Measurements from ENCODE around the gene UBB. TPM values are rescaled to one million over a fixed set of nuclear protein-coding genes. Genes with fewer than 3 reads are reported as not detected.

The UBB gene
- total RNA-seq, 2 experiments from 2014 or later: 1,415 to 1,539 TPM

DNA sequence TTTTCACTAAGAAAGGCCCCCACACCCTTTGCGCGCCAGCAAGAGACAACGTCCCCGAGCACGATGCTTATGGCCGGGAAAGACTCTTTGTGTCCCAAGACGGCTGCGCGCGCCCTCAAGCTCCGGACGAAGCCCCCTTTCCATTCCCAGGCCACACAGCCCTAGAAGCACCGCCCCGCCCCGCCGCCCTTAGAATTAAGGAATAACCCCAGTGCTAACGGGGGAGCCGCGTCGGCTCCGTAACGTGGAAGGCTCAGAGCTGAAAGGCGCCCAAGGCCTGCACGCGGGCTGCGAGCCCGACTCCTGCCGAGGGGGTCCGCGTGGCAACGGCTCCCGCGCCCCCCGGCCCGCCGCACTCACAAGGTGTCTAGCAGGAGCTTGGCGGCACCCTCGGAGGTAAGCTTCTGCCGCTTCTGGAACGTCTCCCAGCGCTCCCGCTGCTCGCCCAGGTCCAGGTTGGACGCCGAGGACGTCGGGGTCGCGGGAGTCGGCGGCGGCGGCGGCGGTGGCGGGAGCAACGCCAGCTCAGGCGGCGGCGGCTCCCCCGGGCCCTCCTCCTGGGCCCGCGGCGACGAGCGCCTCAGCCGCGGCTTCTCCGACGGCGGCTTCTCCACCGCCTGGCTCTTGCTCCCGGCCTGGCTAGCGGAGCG is 28.1 kb upstream of the UBB start:
- Mint-ChIP-seq H3K4me3 (peak overlapping the region; percentile 89), H3K4me1 (peaks cover 23% of the 10 kb centered on the region), H3K9me3 (no peaks in the 10 kb centered on the region), H3K27me3 (no peaks in the 10 kb centered on the region), H3K36me3 (ENCODE audit: low read depth) (peaks cover 4% of the 10 kb centered on the region), H3K27ac (peak overlapping the region; percentile 87)
- peak; percentile 24 for DNase-seq
- ChIA-PET POLR2A (no interaction called here), CTCF (interaction anchor here (0.5 to 3.6 kb wide), 7 partner anchors 9 to 127 kb away, joined by 3 to 27 read pairs (median 3); no protein-coding TSS in a partner anchor)

DNA sequence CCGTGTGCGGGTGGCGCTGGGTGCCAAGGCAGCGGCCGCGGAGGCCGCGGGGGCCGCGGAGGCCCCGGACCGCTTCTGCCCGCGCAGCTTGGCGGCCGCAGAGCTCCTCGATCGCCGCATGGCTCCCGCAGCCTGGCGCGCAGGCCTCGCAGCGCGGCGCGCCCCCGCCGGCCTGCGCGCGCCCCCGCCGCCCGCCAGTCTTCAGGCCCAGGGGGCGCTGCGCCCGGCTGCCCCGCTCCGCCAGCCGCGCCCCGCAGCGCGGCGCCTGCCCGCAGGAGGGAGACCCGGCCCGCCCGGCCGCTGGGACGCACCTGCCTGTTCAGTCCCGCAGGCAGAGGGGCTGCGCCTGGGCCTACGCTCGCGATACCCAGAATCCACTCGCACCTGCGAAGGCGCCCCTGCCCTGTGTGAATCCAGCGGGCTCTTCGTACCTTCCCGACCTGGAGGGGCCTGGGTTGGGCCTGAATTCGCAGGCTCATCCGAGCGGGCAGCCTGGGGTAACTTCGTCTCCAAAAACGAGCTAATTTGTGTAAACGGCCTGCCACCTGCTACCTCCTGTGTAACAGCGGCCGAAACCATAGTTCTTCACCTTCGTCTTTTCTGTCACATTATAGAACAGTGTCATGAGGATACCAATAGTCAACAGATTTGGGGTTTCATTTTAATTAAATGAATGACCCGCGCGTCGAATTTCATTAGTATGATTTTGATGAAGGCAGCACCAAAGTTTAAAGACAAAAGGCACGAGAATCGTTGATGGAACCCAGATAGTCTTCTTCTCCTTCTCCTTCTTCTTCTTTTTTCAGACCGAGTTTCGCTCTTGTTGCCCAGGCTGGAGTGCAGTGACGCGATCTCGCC is 27.3 kb upstream of the UBB start, which contains the start of gene CENPV:
Gene CENPV, minus strand, starts transcription at position 153 of the 858 bp plus-strand sequence. Its CDS starts 33 bp downstream, at position 120.
- H3K27ac Mint-ChIP-seq: peak within 1 kb of the TSS; percentile 87
- DNase-seq: peak; percentile 59
- no peaks in the 10 kb centered on the region for H3K9me3 Mint-ChIP-seq
- peaks cover 5% of the 10 kb centered on the region for H3K27me3 Mint-ChIP-seq
- peaks cover 4% of the 10 kb centered on the region for H3K36me3 Mint-ChIP-seq (ENCODE audit: low read depth)
- POLR2A ChIA-PET: no interaction called here
- CTCF ChIA-PET: interaction anchor here (0.5 to 3.6 kb wide), 5 partner anchors 9 to 66 kb away, joined by 3 to 27 read pairs (median 4); no protein-coding TSS in a partner anchor
- peaks cover 23% of the 10 kb centered on the region for H3K4me1 Mint-ChIP-seq
- peak within 1 kb of the TSS; percentile 89 for H3K4me3 Mint-ChIP-seq

DNA sequence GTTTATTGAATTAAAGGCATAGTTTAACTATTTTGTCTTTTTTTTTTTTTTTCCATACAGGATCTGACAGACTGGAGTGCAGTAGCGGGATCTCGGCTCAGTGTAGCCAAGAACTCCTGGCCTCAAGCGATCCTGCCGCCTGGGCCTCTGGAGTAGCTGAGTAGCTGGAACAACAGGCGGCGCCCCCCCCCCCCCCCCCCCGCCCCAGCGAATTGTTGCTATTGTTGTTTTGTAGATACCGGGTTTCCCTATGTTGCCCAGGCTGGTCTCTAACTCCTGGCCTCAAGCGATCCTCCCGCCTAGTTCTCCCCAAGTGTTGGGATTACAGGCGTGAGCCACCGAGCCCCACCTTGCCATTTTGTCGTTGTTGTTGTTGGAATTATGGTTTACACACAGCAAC is 26.3 kb upstream of the UBB start:
- Mint-ChIP-seq H3K4me3 (peak overlapping the region; percentile 73), H3K36me3 (ENCODE audit: low read depth) (no peaks in the 10 kb centered on the region), H3K27ac (peak overlapping the region; percentile 25), H3K9me3 (no peaks in the 10 kb centered on the region), H3K27me3 (peaks cover 5% of the 10 kb centered on the region), H3K4me1 (peaks cover 23% of the 10 kb centered on the region)
- ChIA-PET POLR2A (no interaction called here), CTCF (no interaction called here)
- no peak for DNase-seq

DNA sequence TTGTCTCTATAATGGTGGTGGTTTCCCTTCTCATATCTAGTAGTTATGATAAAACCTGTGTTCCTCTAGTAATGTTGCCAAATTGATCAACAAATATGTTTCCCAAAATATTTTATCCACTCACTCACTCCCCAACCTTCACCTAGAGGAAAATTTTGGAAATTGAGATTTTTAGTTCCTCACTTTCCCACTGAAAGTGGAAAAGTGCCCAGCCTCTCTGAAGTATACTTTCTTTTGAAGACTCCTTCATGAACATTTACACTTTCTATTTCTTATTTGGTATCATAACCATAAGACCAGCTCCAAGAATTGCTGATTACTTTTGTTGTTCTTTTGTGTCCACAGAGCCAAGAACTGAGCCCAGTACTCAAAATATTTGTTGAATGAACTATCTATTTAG is 22.5 kb upstream of the UBB start:
- DNase-seq: no peak
- no peaks in the 10 kb centered on the region for H3K9me3 Mint-ChIP-seq
- peaks cover 5% of the 10 kb centered on the region for H3K4me1 Mint-ChIP-seq
- no peak overlapping the region for H3K4me3 Mint-ChIP-seq
- no peaks in the 10 kb centered on the region for H3K36me3 Mint-ChIP-seq (ENCODE audit: low read depth)
- ChIA-PET POLR2A (interaction anchor here (0.6 kb wide), 1 partner anchor 21 kb away, joined by 4 read pairs; no protein-coding TSS in a partner anchor), CTCF (no interaction called here)
- H3K27me3 Mint-ChIP-seq: peaks cover 5% of the 10 kb centered on the region
- no peak overlapping the region for H3K27ac Mint-ChIP-seq

DNA sequence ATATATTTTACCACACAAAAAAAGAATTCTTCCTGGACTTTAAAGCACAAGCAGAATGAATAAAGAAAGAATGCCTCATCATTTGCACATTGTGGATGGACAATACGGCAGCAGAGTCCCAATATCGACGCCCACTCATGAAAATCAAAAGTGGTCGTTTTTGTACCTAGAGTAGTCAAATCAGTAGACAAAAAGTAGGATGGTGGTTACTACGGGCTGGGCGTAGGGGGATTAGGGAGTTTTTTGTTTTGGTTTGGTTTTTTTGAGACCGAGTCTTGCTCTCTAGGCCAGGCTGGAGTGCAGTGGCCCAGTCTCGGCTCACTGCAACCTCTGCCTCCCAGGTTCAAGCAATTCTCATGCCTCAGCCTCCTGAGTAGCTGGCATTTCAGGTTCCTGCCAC is 19.0 kb upstream of the UBB start:
- no peak for DNase-seq
- ChIA-PET CTCF (interaction anchor here (1.8 kb wide), 1 partner anchor 18 kb away, joined by 6 read pairs; no protein-coding TSS in a partner anchor), POLR2A (no interaction called here)
- Mint-ChIP-seq H3K27me3 (peaks cover 5% of the 10 kb centered on the region), H3K36me3 (ENCODE audit: low read depth) (no peaks in the 10 kb centered on the region), H3K4me3 (no peak overlapping the region), H3K4me1 (peaks cover 4% of the 10 kb centered on the region), H3K27ac (no peak overlapping the region), H3K9me3 (no peaks in the 10 kb centered on the region)

DNA sequence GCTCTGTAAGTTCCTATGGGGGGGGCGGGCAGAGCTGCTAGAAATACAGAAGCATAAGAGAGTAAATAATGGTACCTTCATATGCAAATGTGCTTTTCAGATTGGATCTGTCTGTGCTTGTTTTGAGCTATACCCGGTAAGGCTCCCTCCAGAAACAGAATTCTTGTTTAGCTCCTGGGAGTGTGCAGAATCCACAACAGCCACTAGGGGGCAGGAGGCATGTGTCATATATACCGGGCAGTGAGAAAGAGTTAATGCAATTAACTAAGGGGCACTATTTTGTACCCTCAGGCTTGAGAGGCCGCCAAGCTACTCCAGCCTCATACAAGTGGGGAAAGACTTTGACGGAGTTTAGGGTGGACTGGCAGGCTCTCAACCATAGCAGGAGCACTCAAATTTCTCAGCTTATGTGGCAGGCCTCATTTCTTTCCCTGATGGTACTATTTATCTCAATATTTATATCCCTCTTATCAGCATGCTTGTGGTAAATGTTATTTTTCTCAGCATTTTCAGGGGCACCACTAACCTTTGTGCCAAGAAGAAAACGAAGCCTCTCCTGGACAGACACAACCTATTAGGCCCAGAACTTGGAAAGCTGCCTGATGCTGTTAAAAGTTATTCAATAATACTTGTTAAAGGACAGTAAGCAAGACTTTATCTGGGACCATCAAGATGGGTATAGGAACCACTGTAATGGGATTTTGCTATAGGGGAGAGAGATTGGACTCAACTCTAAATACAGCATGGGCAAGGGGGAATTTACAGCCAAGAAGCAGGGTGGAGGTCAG is 16.9 kb upstream of the UBB start:
- no peak overlapping the region for H3K4me3 Mint-ChIP-seq
- POLR2A ChIA-PET: no interaction called here
- H3K9me3 Mint-ChIP-seq: no peaks in the 10 kb centered on the region
- DNase-seq: peak; percentile 80
- no peaks in the 10 kb centered on the region for H3K36me3 Mint-ChIP-seq (ENCODE audit: low read depth)
- no peaks in the 10 kb centered on the region for H3K27me3 Mint-ChIP-seq
- H3K27ac Mint-ChIP-seq: no peak overlapping the region
- CTCF ChIA-PET: interaction anchor here (0.6 to 3.5 kb wide), 20 partner anchors 8 to 220 kb away, joined by 3 to 27 read pairs (median 4); partner anchors contain the start of genes CENPV, TRPV2 and UBB
- H3K4me1 Mint-ChIP-seq: peaks cover 4% of the 10 kb centered on the region

DNA sequence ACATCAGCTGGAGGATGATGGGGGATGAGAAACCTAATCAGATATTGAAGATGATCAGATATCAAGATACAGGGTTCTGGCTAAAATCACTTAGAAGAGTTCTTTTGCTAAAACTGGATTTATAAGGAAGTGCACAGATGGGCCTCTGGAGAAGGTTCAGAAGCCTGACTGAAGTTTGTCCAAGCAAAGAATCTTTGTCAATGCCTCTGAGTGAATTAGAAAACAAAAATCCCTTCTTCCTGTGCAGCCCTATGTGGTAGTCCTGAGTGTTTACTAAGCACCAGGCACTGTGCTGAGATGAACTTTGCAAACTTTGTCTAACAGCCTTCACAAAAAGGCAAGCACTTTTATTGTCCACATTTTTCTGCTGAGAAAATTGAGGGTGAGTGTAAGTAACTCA is 16.3 kb upstream of the UBB start:
- no peak overlapping the region for H3K27ac Mint-ChIP-seq
- DNase-seq: no peak
- H3K27me3 Mint-ChIP-seq: no peaks in the 10 kb centered on the region
- ChIA-PET CTCF (interaction anchor here (0.6 to 3.5 kb wide), 12 partner anchors 9 to 157 kb away, joined by 3 to 27 read pairs (median 6); partner anchors contain the start of genes CENPV, TRPV2 and UBB), POLR2A (no interaction called here)
- H3K4me1 Mint-ChIP-seq: peaks cover 4% of the 10 kb centered on the region
- no peak overlapping the region for H3K4me3 Mint-ChIP-seq
- no peaks in the 10 kb centered on the region for H3K36me3 Mint-ChIP-seq (ENCODE audit: low read depth)
- no peaks in the 10 kb centered on the region for H3K9me3 Mint-ChIP-seq

DNA sequence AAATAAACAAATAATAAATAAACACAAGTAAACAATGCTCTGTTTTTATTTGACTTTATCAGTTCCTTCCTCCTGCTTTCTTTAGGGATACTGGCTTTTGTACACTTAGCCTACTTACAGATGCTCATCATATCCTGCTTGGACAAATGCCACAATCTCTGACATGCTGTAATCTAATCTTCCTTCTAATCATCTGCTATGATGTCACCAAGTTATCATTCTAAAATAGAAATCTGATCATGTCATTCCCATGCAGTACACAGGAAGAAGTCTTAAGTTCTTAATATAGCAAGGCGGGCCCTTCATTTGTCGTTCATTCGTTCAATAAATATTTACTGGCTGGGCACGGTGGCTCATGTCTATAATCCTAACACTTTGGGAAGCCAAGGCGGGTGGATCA is 9.1 kb upstream of the UBB start:
- Mint-ChIP-seq H3K4me1 (no peaks in the 10 kb centered on the region), H3K4me3 (no peak overlapping the region), H3K27ac (no peak overlapping the region), H3K9me3 (no peaks in the 10 kb centered on the region), H3K36me3 (ENCODE audit: low read depth) (no peaks in the 10 kb centered on the region), H3K27me3 (no peaks in the 10 kb centered on the region)
- no peak for DNase-seq
- POLR2A ChIA-PET: no interaction called here
- CTCF ChIA-PET: no interaction called here

DNA sequence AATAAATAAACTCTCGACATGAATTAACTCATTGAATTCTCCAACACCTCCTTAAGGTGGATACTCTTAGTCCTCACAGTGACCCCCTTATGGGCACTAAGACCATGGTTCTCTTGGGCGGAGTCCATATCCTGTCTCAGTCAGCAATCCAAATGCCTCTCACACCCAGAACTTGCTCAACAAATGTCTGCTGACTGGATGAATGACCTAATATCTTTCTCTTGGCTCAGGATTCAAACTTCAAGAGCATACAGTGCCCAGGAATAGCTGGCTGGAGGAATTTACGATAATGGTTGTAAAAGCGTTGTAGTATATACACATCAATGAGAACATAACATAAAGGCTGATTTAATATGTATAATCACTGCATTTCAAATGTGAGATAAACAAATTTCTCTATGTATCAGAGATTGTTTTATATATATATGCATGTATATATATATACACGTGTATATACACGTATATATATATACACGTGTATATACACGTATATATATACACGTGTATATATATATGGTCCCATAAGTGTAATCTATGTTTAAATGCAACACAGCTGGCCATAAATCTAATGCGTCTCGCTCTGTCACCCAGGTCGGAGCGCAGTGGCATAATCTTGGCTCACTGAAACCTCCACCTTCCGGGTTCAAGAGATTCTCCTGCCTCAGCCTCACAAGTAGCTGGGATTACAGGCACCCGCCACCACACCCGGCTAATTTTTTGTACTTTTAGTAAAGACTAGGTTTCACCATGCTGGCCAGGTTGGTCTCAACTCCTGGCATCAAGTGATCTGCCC is 6.5 kb upstream of the UBB start:
- H3K9me3 Mint-ChIP-seq: no peaks in the 10 kb centered on the region
- POLR2A ChIA-PET: no interaction called here
- no peak for DNase-seq

DNA sequence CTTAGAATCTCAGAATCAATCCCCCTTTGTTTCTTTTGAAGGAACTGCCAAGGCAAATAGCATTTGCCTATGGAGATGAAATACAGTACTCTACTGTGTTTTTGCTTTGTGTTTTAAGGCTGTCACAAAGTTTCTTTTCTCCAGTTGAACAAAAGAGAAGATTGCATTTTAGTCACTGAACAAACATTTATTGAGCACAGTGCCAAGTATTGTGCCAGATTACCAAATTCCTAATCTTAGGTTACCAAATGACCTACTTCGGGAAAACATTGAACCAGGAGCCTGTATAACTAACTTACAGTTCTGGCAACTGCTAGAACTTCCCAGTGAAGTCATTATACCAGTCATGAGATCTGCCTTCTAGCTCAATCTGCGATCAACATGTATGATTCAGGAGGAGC is 3.0 kb upstream of the UBB start:
- Mint-ChIP-seq H3K4me3 (no peak overlapping the region), H3K36me3 (ENCODE audit: low read depth) (peaks cover 21% of the 10 kb centered on the region)
- CTCF ChIA-PET: interaction anchor here (1.8 kb wide), 1 partner anchor 14 kb away, joined by 6 read pairs; no protein-coding TSS in a partner anchor

More for the DNA sequence above, 6.5 kb upstream of the UBB start:
- Mint-ChIP-seq H3K27ac (no peak overlapping the region), H3K36me3 (ENCODE audit: low read depth) (no peaks in the 10 kb centered on the region), H3K4me1 (no peaks in the 10 kb centered on the region), H3K4me3 (no peak overlapping the region), H3K27me3 (no peaks in the 10 kb centered on the region)
- CTCF ChIA-PET: interaction anchor here (0.7 kb wide), 1 partner anchor 10 kb away, joined by 3 read pairs; no protein-coding TSS in a partner anchor

DNA sequence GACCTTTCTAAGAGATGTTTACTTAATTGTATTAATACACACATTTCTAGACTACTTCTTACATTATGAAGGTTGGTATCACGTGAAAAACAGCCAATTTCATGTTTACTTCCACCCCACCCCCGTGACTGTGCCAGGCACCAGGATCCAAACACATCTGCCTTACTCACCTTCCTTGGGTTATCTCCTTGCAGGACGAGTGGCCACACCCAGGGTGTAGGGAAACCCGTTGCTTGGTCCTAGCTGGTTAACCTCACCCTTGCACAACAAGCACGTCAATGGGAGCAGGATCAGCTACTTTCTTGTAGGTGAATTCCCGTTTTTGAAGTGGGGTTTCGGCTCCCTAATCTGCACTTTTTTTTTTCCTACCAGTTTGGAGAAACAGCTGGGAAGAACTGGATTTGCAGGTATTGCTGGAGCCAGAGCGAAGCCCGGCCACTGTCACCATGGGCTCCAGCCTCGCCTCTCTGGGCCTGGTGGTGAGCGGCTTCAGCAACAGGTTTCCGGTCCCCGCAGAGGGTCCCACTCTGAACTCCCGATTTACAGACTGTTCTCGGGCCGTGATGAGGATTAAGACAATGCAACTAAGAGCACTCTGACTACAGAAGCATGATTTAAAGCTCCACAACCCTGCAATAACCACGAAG is 2.1 kb upstream of the UBB start:
- no peaks in the 10 kb centered on the region for H3K27me3 Mint-ChIP-seq
- no peak overlapping the region for H3K4me3 Mint-ChIP-seq
- H3K27ac Mint-ChIP-seq: no peak overlapping the region
- CTCF ChIA-PET: interaction anchor here (0.5 to 1.8 kb wide), 4 partner anchors 15 to 99 kb away, joined by 3 to 6 read pairs (median 4); no protein-coding TSS in a partner anchor
- H3K9me3 Mint-ChIP-seq: no peaks in the 10 kb centered on the region
- H3K36me3 Mint-ChIP-seq (ENCODE audit: low read depth): peaks cover 29% of the 10 kb centered on the region
- peaks cover 22% of the 10 kb centered on the region for H3K4me1 Mint-ChIP-seq
- POLR2A ChIA-PET: interaction anchor here (0.6 kb wide), 1 partner anchor 20 kb away, joined by 4 read pairs; no protein-coding TSS in a partner anchor
- no peak for DNase-seq

More for the DNA sequence above, 3.0 kb upstream of the UBB start:
- no peaks in the 10 kb centered on the region for H3K9me3 Mint-ChIP-seq
- peaks cover 17% of the 10 kb centered on the region for H3K4me1 Mint-ChIP-seq
- H3K27me3 Mint-ChIP-seq: no peaks in the 10 kb centered on the region
- no peak for DNase-seq
- no peak overlapping the region for H3K27ac Mint-ChIP-seq
- POLR2A ChIA-PET: no interaction called here
